Sigmoid colon (tissue), 7 donors: Measurements from ENCODE around the gene PADI6. TPM values are rescaled to one million over a fixed set of nuclear protein-coding genes. Genes with fewer than 3 reads are reported as not detected.

Source experiments
- DNase-seq: peaks from one replicate; pipeline ENCODE4 v3.0.0-alpha.2; 2019
- H3K27ac ChIP-seq, 4 donors: fragments of 200-600 bp; sonication (generic); one replicate each; pipeline ENCODE4 v1.5.1; 2016 to 2019; ENCODE audit warnings: mild to moderate bottlenecking in 1 of 4
- H3K27me3 ChIP-seq, 3 donors: fragments of 200-600 bp; sonication (generic); one replicate each; pipeline ENCODE4 v1.5.1; 2019; ENCODE audit warnings: mild to moderate bottlenecking in 1 of 3
- H3K36me3 ChIP-seq, 4 donors: fragments of 200-600 bp; sonication (generic); one replicate each; pipeline ENCODE4 v1.5.1; 2016 to 2019
- H3K4me1 ChIP-seq, 4 donors: fragments of 200-600 bp; sonication (generic); one replicate each; pipeline ENCODE4 v1.5.1; 2017 to 2019
- H3K4me3 ChIP-seq, 4 donors: fragments of 200-600 bp; sonication (generic); one replicate each; pipeline ENCODE4 v1.5.1; 2017 to 2019; ENCODE audit warnings: mild to moderate bottlenecking in 2 of 4, moderate library complexity in 1 of 4
- H3K9me3 ChIP-seq, 4 donors: fragments of 200-600 bp in 3 of 4; sonication (generic) in 3 of 4; one replicate each; pipeline versions ENCODE4 v1.5.1 to v1.6.1; 2013 to 2019
- EP300 ChIP-seq, 4 donors: sonication (generic); formaldehyde crosslinking; IDR thresholded peaks; one replicate each; pipeline ENCODE4 v1.6.1; 2017; ENCODE audit warnings: antibody characterized with exemption in 4 of 4
- POLR2A ChIP-seq, 2 donors: fragments of 450-650 bp; IDR thresholded peaks; one replicate each; pipeline ENCODE4 v1.6.1; 2016; ENCODE audit warnings: antibody characterized with exemption in 2 of 2, mild to moderate bottlenecking in 2 of 2, moderate library complexity in 2 of 2
- POLR2AphosphoS5 ChIP-seq, 4 donors: sonication (generic); formaldehyde crosslinking; IDR thresholded peaks; one replicate each; pipeline ENCODE4 v1.6.1; 2017; ENCODE audit warnings: antibody characterized with exemption in 4 of 4
- WGBS, 2 donors: extraction: QIAGEN DNeasy Blood & Tissue Kit; methylation state at CpG; one replicate each; pipeline ENCODE4 v1.1.7; 2013; 5-methylcytosine and 5-hydroxymethylcytosine counted together
- intact Hi-C: fragments of 100-400 bp; cut with DNase I; formaldehyde crosslinking; loops from one replicate; pipeline ENCODE4 v1.15.1; 2023
- polyA plus RNA-seq, 3 donors: library from polyadenylated mRNA; stranded (reverse); fragments of 200-250 nt; gene quantifications; one replicate each; pipeline ENCODE4 v1.2.3, GENCODE V29; 2013
- total RNA-seq, 4 donors: library from RNA; depleted of rRNA; stranded (reverse); fragments of >200 nt; gene quantifications; one replicate each; pipeline ENCODE4 v1.1.0, GENCODE V29; 2016
- TF ChIP-seq, protein P1 (sequence below), 4 experiments: fragments of 450-650 bp in 3 of 4; fragments of 200-600 bp in 1 of 4; IDR thresholded peaks; one replicate each; pipeline ENCODE4 v1.5.1; 2016 to 2019; ENCODE audit warnings: antibody characterized with exemption in 4 of 4, mild to moderate bottlenecking in 3 of 4, moderate library complexity in 2 of 4
- donor health status: healthy with polysubstance abuse.
- donor health status: Bipolar disorder and iron deficiency.
- donor health status: healthy.

Gene PADI6
- total and polyA plus RNA-seq, 7 donors, result not detected

DNA sequence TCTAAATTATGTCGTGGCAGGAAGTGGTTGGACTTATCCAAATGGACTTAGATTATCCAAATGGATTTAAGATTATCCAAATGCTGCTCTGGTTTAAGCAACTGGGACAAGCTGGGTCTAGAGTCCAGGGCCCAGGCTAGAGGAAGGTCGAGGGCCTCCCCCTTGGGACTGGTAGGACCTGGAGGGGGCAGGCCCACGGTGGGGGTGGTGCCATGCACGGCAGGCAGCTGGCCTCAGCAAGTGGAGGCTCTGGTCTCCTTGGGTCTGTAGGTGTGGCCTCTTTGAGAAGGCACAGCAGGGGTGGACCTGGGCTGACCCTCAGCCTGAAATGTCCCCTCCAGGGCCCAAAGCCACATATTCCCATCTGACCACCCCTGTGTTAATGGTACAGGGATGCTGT, 29.8 kb downstream of the PADI6 start:
- no peaks in the 10 kb centered on the region for H3K36me3 ChIP-seq
- DNase-seq, result no peak
- H3K9me3 ChIP-seq, result no peaks in the 10 kb centered on the region
- H3K27me3 ChIP-seq, result no peaks in the 10 kb centered on the region
- no peak overlapping the region for H3K27ac ChIP-seq
- H3K4me3 ChIP-seq, result no peak overlapping the region
- intact Hi-C loops, result loop anchor here (10.0 kb wide), 1 partner anchor 277 kb away; no protein-coding TSS in a partner anchor
- 59 to 64% methylated on average over 4 of the region's 4 CpGs for WGBS, 2 donors
- no peak for TF ChIP-seq POLR2A (IDR thresholded peaks at IDR 0.05)
- TF ChIP-seq, protein P1, sequence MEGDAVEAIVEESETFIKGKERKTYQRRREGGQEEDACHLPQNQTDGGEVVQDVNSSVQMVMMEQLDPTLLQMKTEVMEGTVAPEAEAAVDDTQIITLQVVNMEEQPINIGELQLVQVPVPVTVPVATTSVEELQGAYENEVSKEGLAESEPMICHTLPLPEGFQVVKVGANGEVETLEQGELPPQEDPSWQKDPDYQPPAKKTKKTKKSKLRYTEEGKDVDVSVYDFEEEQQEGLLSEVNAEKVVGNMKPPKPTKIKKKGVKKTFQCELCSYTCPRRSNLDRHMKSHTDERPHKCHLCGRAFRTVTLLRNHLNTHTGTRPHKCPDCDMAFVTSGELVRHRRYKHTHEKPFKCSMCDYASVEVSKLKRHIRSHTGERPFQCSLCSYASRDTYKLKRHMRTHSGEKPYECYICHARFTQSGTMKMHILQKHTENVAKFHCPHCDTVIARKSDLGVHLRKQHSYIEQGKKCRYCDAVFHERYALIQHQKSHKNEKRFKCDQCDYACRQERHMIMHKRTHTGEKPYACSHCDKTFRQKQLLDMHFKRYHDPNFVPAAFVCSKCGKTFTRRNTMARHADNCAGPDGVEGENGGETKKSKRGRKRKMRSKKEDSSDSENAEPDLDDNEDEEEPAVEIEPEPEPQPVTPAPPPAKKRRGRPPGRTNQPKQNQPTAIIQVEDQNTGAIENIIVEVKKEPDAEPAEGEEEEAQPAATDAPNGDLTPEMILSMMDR (IDR thresholded peaks at IDR 0.05), result no peak
- no peak for TF ChIP-seq EP300 (IDR thresholded peaks at IDR 0.05)
- no peaks in the 10 kb centered on the region for H3K4me1 ChIP-seq

DNA sequence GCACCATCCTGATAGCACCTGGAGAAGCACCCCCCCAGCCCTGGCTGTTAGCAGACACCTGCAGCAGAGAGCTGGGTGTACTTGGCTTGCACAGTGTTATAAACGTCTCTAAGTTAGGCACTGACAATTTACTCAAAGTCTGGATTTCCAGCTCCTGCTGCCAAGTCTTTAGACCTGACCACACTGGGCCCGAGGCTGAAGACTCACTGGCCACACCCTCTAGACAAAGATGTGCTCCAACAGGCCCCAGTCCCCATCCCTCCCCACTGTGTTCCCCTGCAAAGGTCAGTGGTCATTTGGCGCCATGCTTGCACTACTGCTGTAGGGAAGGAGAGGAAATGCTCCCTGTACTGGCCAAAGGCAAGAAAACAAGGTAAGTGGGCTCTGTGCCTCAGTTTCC, 31.1 kb downstream of the PADI6 start:
- Histone ChIP-seq H3K9me3 (no peaks in the 10 kb centered on the region), H3K27ac (no peak overlapping the region), H3K27me3 (no peaks in the 10 kb centered on the region), H3K4me3 (no peak overlapping the region), H3K4me1 (no peaks in the 10 kb centered on the region), H3K36me3 (peaks cover 0 to 12% (median 3%) of the 10 kb centered on the region in 4 donors)
- no peak for TF ChIP-seq POLR2A (IDR thresholded peaks at IDR 0.05)
- no peak for TF ChIP-seq POLR2AphosphoS5 (IDR thresholded peaks at IDR 0.05)
- TF ChIP-seq EP300 (IDR thresholded peaks at IDR 0.05), result no peak
- TF ChIP-seq, protein P1 (IDR thresholded peaks at IDR 0.05), result no peak
- WGBS, 2 donors, result 26 to 56% methylated on average over 3 of the region's 3 CpGs
- no peak for DNase-seq
- intact Hi-C loops, result loop anchor here (10.0 kb wide), 1 partner anchor 278 kb away; no protein-coding TSS in a partner anchor

DNA sequence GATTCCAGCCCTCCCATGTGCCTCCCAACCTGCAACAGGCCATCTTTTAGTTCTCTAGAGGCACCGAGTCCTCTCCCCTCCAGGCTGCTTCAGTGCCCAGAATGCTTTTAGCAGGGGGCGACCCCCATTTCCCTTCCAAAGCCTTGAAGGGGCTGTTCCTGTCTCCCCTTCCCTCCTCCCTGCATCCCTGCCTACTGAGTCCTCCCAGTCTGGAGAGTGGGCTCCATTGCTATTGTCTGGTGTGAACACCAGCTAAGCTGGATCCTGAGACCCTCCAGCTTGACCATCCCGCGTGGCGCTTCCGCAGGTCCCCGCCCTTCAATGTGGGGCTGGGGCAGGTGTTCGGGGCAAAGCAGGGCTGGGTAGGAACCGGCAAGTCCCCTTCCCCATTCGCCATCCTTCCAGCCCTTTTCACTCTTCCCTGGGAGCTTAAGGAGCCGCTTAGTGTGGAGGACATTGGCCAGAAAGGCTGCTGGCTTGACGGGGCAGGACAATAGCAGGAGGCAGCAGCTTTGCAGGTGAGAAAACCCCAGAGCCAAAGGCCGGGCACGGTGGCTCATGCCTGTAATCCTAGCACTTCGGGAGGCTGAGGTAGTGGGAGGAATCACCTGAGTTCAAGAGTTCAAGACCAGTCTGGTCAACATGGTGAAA, 32.2 kb downstream of the PADI6 start:
- H3K4me1 ChIP-seq, result no peaks in the 10 kb centered on the region
- H3K36me3 ChIP-seq, result peaks cover 4 to 23% (median 9%) of the 10 kb centered on the region in 4 donors
- no peak overlapping the region for H3K27ac ChIP-seq
- intact Hi-C loops, result loop anchor here (10.0 kb wide), 1 partner anchor 279 kb away; no protein-coding TSS in a partner anchor
- DNase-seq, result no peak
- 53 to 72% methylated on average over 15 of the region's 15 CpGs for WGBS, 2 donors
- no peak overlapping the region for H3K4me3 ChIP-seq
- no peaks in the 10 kb centered on the region for H3K27me3 ChIP-seq
- no peak for TF ChIP-seq EP300 (IDR thresholded peaks at IDR 0.05)
- TF ChIP-seq POLR2A (IDR thresholded peaks at IDR 0.05), result no peak
- TF ChIP-seq, protein P1 (IDR thresholded peaks at IDR 0.05), result no peak
- no peak for TF ChIP-seq POLR2AphosphoS5 (IDR thresholded peaks at IDR 0.05)
- H3K9me3 ChIP-seq, result no peaks in the 10 kb centered on the region

DNA sequence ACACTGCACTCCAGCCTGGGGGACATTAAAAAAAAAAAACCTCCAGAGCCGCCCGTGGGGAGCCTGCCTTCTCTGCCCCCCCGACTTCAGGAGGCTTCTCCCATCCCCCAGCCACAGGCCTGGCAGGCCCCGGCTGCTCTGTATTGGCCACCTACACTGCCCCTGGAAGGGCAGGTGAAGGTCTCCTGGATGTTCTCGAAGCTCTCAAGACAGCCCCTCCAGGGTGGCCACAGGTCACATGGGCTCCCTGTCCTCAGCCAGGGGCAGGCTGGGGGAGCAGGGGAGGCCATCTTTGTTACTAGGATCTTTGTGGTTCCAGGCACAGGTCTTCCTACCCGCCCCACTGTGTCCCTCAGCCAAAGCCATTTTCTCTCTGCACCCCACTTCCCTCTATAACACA, 32.8 kb downstream of the PADI6 start:
- no peak for DNase-seq
- H3K4me1 ChIP-seq, result no peaks in the 10 kb centered on the region
- no peaks in the 10 kb centered on the region for H3K9me3 ChIP-seq
- intact Hi-C loops, result loop anchor here (10.0 kb wide), 1 partner anchor 280 kb away; no protein-coding TSS in a partner anchor
- peaks cover 7 to 29% (median 15%) of the 10 kb centered on the region in 4 donors for H3K36me3 ChIP-seq
- WGBS, 2 donors, result 59 to 84% methylated on average over 6 of the region's 6 CpGs
- TF ChIP-seq POLR2AphosphoS5 (IDR thresholded peaks at IDR 0.05) (no peak), POLR2A (IDR thresholded peaks at IDR 0.05) (no peak), EP300 (IDR thresholded peaks at IDR 0.05) (no peak)
- TF ChIP-seq, protein P1 (IDR thresholded peaks at IDR 0.05), result no peak
- H3K27me3 ChIP-seq, result no peaks in the 10 kb centered on the region
- no peak overlapping the region for H3K27ac ChIP-seq
- H3K4me3 ChIP-seq, result no peak overlapping the region
